NCI-H446 (cell line): ENCODE measurements around the gene SYT15.
A peak's percentile ranks its signal among the peaks of the same experiment; 100 is the strongest.
"Not testable (repeated sequence)": the region's sequence is repeated elsewhere in the genome, so short reads cannot be mapped to it uniquely, and the experiment has no call there.

Experiments
- DNase-seq, 2 experiments: peaks; one replicate each; lab custom pipeline; 2025; lab: John Stamatoyannopoulos, UW

The SYT15 gene

GRCh38 chr10:46556515-46557318 lies 22.2 kb upstream of the SYT15 start, which contains the start of gene GPRIN2:
Gene GPRIN2 (minus strand): TSS chr10:46556658. CDS start chr10:46550736, 5,922 bp downstream.
- DNase-seq = no peak

DNA sequence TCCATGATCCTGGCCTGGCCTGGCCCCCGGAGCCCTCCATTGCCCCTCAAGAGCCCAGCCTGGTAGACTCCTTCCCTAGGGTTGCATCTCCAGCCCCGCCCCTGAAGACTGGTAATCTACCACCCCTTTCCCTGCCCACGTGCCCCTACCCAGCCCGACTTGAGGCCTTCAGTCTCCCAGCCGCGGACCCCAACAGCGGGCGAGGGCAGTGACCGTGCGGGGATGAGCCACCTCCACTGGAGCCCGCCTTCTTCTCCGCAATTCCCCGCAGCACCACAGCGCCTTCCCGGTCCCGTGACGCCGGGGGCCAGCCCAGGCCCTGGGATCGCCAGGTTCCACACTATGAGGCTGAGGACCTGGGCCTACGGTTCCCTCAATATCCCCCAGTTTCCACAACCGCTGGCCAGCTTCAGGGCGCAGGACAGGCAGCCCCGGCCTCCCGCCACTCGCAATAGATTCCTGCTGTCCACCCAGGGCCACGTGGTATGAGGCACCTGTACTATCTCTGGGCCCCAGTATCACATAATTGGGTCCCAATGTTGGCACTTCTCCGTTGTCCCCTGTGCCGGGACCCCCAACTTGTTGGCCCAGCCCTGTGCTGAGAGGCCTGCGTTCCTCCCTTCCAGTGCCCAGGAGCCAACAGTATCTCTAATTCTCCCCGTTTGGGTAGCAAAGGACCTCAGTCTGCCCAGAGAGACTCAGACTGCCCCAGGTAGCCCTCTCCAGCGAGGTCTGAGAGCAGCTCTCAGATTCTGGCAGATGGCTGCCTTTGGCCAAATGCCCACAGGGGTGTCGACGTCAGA lies 21.4 kb upstream of the SYT15 start:
- DNase-seq = peak in 1 of 2 experiments; percentile 22

DNA sequence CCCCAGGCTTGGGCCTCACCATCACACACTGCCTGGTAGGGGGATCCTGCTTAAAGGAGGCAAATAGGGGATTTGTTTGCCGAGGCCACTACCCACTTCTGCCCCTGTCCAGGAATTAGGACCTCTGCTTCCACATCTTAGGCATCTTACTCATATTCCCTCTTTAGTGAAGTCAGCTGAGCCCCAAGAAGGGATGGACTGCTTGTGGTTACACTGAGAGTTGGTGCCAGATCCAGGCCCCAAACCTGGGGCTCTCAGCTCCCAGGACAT lies 20.9 kb upstream of the SYT15 start:
- DNase-seq = no peak

- no peak for DNase-seq
Observed at GRCh38 chr10:46558392-46559185, 20.3 kb upstream of the SYT15 start.

DNA sequence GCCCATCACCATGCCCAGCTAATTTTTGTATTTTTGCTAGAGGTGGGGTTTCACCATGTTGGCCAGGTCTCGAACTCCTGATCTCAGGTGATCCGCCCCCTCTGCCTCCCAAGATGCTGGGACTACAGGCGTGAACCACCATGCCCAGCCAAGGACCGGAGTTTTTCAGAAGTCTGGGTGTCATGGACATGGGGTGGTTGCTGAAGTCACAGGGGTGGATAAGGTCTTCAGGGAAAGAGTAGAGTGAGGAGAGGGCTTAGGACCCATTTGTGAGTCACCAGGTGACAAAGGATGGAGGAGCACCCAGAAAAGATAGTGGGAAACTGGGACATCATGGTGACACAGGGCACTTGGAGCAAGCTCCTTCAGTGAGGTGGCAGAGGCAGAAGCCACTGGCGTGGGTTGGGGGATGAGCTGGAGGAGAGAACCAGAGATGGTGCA lies 19.7 kb upstream of the SYT15 start:
- no peak for DNase-seq

- DNase-seq = no peak
Observed at GRCh38 chr10:46560381-46560780, 18.5 kb upstream of the SYT15 start.

- DNase-seq = no peak
Observed at GRCh38 chr10:46560952-46561351, 18.0 kb upstream of the SYT15 start.

GRCh38 chr10:46565591-46566332 lies 13.2 kb upstream of the SYT15 start:
- peak in 1 of 2 experiments; percentile 13 for DNase-seq

GRCh38 chr10:46567151-46567550 lies 11.8 kb upstream of the SYT15 start:
- not testable (repeated sequence) for DNase-seq

GRCh38 chr10:46570655-46571054 lies 8.3 kb upstream of the SYT15 start:
- not testable (repeated sequence) for DNase-seq

- DNase-seq = not testable (repeated sequence)
Observed at GRCh38 chr10:46572765-46573164, 6.2 kb upstream of the SYT15 start.

DNA sequence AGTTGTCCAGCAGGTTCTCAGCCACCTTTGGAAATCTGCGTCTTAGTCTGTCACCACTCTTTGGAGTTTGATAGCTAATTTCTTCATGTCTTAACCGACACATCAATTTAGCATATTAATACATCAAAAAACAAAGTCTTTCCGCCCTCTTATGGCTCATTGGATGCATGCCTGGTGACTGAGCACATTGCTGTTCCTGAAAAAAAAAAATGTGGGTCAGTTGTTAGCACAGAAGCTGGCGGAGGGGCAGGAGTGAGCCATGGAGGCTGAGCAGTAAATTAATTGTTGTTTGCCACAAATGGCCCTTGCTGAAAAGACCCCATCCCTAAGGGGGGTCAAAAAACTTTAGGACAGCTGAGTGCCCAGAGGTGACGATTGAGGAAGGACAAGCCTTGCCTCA lies 5.6 kb upstream of the SYT15 start:
- DNase-seq = not testable (repeated sequence)

GRCh38 chr10:46573884-46574283 lies 5.0 kb upstream of the SYT15 start:
- not testable (repeated sequence) for DNase-seq

DNA sequence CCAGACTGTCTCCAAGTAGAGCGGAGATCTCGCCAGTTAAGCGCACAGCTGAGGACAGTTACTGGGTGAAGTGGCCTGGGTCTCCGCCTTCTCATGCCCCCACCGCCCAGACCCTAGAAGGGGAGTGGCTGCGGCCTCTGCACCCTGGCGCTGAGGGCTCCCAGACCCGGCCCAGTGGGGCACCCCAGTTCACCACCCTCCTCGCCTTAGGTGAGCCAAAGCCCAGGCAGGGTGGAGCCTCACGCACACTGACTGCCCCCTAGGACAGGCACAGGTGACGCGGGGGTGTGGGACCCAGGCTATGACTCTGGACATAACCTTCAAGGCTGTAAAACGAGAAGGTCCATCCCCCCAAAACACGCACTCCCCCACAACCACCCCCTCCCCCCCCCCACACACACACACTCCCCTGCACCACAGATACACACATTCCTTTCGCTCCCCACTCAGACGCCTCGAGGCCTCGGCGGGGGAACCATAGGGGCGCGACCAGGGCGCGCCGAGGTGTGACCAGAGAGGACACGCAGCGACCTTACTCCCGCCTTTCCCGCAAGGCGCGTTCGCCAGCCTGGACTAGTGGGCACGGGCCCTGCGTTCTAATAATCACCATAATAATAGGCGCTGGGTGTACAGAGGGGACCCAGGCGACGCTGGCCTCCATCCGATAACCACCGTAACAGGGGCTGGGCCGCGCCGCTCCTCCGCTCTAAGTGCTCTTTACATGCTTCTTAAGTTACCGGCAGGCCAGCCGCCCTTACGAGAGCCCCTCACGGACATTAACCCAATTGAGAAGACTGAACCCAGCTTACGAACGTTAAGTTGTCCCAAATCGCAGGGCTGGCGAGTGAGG lies 1.1 kb upstream of the SYT15 start:
- not testable (repeated sequence) for DNase-seq

DNA sequence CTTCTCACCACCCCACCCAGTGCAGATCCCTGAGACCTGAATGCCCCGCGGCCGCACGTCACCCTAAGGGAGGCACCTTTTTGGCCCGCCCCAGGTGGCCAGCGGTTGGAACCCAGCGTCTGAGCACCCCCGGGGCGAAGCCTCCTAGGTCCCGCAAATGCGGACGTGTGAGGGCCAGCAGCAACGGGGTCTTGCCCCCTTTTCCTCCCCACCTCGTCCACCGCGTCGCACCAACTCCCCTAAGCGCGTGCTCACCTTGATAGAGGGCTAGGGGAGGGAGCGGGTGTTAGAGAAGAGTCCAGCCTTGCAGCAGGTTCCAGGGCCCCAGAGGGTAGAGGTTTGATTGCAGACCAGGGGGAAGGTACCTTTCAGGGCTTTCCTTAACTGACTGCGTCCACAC lies 450 bp downstream of the SYT15 start:
- DNase-seq = not testable (repeated sequence)

DNA sequence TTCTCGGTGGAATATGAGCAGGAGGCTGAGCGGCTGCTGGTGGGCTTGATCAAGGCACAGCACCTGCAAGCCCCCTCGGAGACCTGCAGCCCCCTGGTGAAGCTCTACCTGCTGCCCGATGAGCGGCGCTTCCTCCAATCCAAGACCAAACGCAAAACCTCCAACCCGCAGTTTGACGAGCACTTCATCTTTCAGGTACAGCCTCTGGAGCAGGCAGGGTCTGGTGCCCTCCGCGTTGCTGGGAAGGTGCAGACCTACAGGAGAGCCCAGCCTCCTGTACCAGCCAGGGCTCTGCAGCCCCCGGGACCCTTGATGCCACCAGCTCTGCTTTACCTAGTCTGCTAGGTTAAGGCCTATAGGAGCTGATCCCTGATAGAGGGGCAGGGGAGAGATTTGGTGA lies 3.1 kb downstream of the SYT15 start:
- not testable (repeated sequence) for DNase-seq

- DNase-seq = not testable (repeated sequence)
Observed at GRCh38 chr10:46582568-46582967, 3.6 kb downstream of the SYT15 start.

DNA sequence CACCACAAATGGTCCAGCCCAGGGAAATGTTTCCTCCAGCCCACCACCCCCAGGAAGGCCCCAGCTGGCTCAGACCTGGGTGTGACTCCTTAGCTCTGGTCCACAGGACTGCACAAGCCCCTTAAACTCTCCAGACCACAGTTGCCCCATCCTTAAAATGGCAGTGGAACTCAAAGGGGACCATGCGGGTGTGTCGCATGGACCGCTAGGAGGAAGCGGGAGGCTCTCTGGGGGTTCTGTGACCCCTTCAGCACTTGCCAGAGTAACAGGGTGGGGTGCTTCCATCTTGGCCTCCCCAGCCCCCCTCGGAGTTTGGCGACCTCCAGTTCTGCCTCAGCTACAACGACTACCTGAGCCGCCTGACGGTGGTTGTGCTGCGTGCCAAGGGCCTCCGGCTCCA lies 5.3 kb downstream of the SYT15 start:
- DNase-seq = not testable (repeated sequence)

DNA sequence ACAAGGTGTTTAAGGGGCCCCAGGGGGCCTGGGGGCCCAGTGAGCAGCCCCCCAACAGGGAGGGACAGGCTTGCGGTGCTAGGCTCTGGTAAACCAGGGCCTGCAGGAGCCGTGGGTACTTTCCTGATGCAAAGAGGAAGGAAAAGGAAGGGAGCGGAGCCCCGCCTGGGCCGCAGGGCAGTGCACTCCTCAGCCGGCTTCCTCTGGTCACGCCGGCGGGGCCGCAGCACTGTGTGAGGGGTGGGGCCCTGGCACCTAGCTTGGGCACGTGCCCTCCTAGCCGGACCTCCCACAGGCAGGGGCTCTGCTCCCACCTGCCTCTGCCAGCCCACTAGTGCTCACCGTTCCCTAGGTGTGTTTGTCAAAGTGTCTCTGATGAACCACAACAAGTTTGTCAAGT lies 6.3 kb downstream of the SYT15 start:
- not testable (repeated sequence) for DNase-seq

DNA sequence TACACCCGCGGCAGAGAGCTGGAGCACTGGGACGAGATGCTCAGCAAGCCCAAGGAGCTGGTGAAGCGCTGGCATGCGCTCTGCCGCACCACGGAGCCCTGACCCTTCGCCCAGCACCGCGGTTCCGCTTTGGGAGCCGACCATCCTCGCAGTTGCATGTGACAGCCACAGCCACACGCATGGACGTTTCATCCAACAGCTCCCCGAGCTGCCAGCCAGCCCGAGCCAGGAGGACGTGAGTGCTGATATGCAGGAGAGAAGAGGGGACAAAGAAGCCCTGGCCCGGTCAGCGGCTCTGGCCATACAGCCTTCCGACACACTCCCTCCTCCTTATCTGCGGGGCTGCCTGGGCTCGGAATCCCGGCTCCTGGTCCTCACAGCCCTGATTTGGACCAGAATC lies 8.6 kb downstream of the SYT15 start:
- DNase-seq = not testable (repeated sequence)

DNA sequence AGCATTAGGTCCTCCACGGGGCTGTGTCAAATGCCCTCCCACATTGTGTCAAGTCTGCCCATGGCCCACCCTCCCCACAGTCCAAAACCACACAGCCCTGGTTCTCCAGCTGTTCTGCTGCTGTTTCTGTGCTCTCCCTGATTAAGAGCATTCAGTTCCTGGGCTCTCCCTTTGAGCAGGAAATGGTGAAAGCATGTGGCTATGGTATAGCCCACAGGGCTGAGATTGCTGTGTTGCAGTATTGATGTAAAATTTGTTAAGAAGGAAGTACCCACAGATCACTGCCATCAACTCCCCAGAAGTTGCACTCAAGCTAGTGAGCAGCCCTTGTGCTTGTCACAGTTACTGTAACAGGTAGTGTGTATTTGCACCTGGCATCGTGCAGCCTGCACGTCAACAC lies 9.3 kb downstream of the SYT15 start:
- DNase-seq = not testable (repeated sequence)
